Spleen (tissue), 7 donors: ENCODE measurements around the gene ELP4.

Source experiments
- CTCF ChIP-seq, 11 experiments: fragments of 200-600 bp in 7 of 11; fragments of 450-650 bp in 4 of 11; sonication (generic) in 4 of 11; IDR thresholded peaks in 8 of 11; conservative IDR thresholded peaks in 3 of 11; 1 replicate in 7 of 11; 2 replicates in 4 of 11; pipeline versions ENCODE4 v1.4.0 to v1.8.0; 2016 to 2021; ENCODE audit warnings: antibody characterized with exemption in 11 of 11, inconsistent platforms in 4 of 11, mild to moderate bottlenecking in 1 of 11
- POLR2A ChIP-seq, 3 donors: fragments of 450-650 bp; IDR thresholded peaks; one replicate each; pipeline ENCODE4 v1.5.1; 2017; ENCODE audit warnings: antibody characterized with exemption in 3 of 3, mild to moderate bottlenecking in 1 of 3
- POLR2AphosphoS5 ChIP-seq, 3 donors: sonication (generic); formaldehyde crosslinking; IDR thresholded peaks; one replicate each; pipeline ENCODE4 v1.5.1; 2017; ENCODE audit warnings: antibody characterized with exemption in 3 of 3
- donor health status: DM: no; HTN: no; CAD: no; lungs with moderate emphysema.
- donor health status: DM: no; HTN: no; CAD: no.
- donor health status: DM: no; HTN: no; CAD: no.

- TF ChIP-seq CTCF (IDR thresholded peaks at IDR 0.05 in 8 of 11, conservative IDR thresholded peaks at IDR 0.05 in 3 of 11), result no peak
- no peak for TF ChIP-seq POLR2A (IDR thresholded peaks at IDR 0.05)
- no peak for TF ChIP-seq POLR2AphosphoS5 (IDR thresholded peaks at IDR 0.05)
Measured at GRCh38 chr11:31822927-31823643, 313.5 kb downstream of the ELP4 start.
